Vagina (tissue), 2 donors: ENCODE data around the gene RRN3.
"Not testable (repeated sequence)": the region's sequence is repeated elsewhere in the genome, so short reads cannot be mapped to it uniquely, and the experiment has no call there.

ENCODE experiments used
- CTCF ChIP-seq, 3 experiments: fragments of 450-650 bp in 2 of 3; fragments of 200-600 bp in 1 of 3; sonication (generic) in 1 of 3; IDR thresholded peaks; one replicate each; pipeline ENCODE4 v1.5.1; 2017 to 2019; ENCODE audit warnings: antibody characterized with exemption in 3 of 3, mild to moderate bottlenecking in 2 of 3, moderate library complexity in 2 of 3
- POLR2A ChIP-seq, 2 donors: fragments of 450-650 bp; IDR thresholded peaks; one replicate each; pipeline ENCODE4 v1.6.1; 2017; ENCODE audit warnings: antibody characterized with exemption in 2 of 2, mild to moderate bottlenecking in 2 of 2, moderate library complexity in 2 of 2

GRCh38 chr16:15023381-15024077 is 70.5 kb downstream of the RRN3 start:
- TF ChIP-seq CTCF, POLR2A (IDR thresholded peaks at IDR 0.05): not testable (repeated sequence)
